ENCODE measurements around the gene ING4.
A peak's percentile ranks its signal among the peaks of the same experiment; 100 is the strongest.

ING4 gene

GRCh38 chr12:6691473-6691872, 28.6 kb upstream of the ING4 start:
- H2AFZ ChIP-seq (ENCODE audit: low read length), result no peak overlapping the region
- peaks cover 16% of the 10 kb centered on the region for H4K20me1 ChIP-seq (ENCODE audit: insufficient read depth, low read length, poor library complexity, severe bottlenecking)
- no peak overlapping the region for H3K4me2 ChIP-seq (ENCODE audit: low read depth, low read length, poor library complexity, severe bottlenecking)
- peaks cover 43% of the 10 kb centered on the region for H3K4me1 ChIP-seq (ENCODE audit: insufficient read depth, low read length, poor library complexity, severe bottlenecking)
- H3K9me2 ChIP-seq (replicated peaks; ENCODE audit: low read depth, low read length), result no peaks in the 10 kb centered on the region
- no peak overlapping the region for H3K4me3 ChIP-seq (ENCODE audit: low read length, poor library complexity, severe bottlenecking)
- H3K9me3 ChIP-seq (ENCODE audit: insufficient read depth, low read depth, low read length), result no peaks in the 10 kb centered on the region
- peaks cover 34% of the 10 kb centered on the region for H3K79me2 ChIP-seq (ENCODE audit: insufficient read depth, low read length)
- no peaks in the 10 kb centered on the region for H3K27me3 ChIP-seq (ENCODE audit: insufficient read depth, low read length, poor library complexity, severe bottlenecking)
- TF ChIP-seq CTCF (conservative IDR thresholded peaks at IDR 0.05; ENCODE audit: low read length), result no peak
- TF ChIP-seq EZH2phosphoT487 (IDR thresholded peaks at IDR 0.05; ENCODE audit: borderline replicate concordance), result no peak
- H3K36me3 ChIP-seq (ENCODE audit: insufficient read depth, low read length), result no peaks in the 10 kb centered on the region
- H3K9ac ChIP-seq (ENCODE audit: low read depth, low read length, poor library complexity, severe bottlenecking), result no peak overlapping the region
- 0 out of 2 replicates have a peak, but pooled peaks cover 3% of the 10 kb centered on the region for H3F3A ChIP-seq (ENCODE audit: low read depth)

- Histone ChIP-seq H3K27me3 (ENCODE audit: insufficient read depth, low read length, poor library complexity, severe bottlenecking) (no peaks in the 10 kb centered on the region), H3K9me2 (replicated peaks; ENCODE audit: low read depth, low read length) (no peaks in the 10 kb centered on the region), H3K4me2 (ENCODE audit: low read depth, low read length, poor library complexity, severe bottlenecking) (peak within 1 kb of the TSS; percentile 100), H4K20me1 (ENCODE audit: insufficient read depth, low read length, poor library complexity, severe bottlenecking) (peaks cover 32% of the 10 kb centered on the region), H3K4me3 (ENCODE audit: low read length, poor library complexity, severe bottlenecking) (peak within 1 kb of the TSS; percentile 87), H3K9ac (ENCODE audit: low read depth, low read length, poor library complexity, severe bottlenecking) (peak within 1 kb of the TSS; percentile 96), H2AFZ (ENCODE audit: low read length) (peak within 1 kb of the TSS; percentile 65), H3K9me3 (ENCODE audit: insufficient read depth, low read depth, low read length) (no peaks in the 10 kb centered on the region), H3F3A (ENCODE audit: low read depth) (0 out of 2 replicates have a peak, but pooled peaks cover 3% of the 10 kb centered on the region), H3K79me2 (ENCODE audit: insufficient read depth, low read length) (peaks cover 57% of the 10 kb centered on the region), H3K36me3 (ENCODE audit: insufficient read depth, low read length) (no peaks in the 10 kb centered on the region), H3K4me1 (ENCODE audit: insufficient read depth, low read length, poor library complexity, severe bottlenecking) (peaks cover 36% of the 10 kb centered on the region)
- no peak for TF ChIP-seq EZH2phosphoT487 (IDR thresholded peaks at IDR 0.05; ENCODE audit: borderline replicate concordance)
- no peak for TF ChIP-seq CTCF (conservative IDR thresholded peaks at IDR 0.05; ENCODE audit: low read length)
Observed at GRCh38 chr12:6688999-6689882, 26.3 kb upstream of the ING4 start, which contains the start of gene ZNF384. ZNF384 (minus strand) TSS chr12:6689375; CDS start chr12:6679520, 9,855 bp downstream.

- Histone ChIP-seq H3K27me3 (ENCODE audit: insufficient read depth, low read length, poor library complexity, severe bottlenecking) (no peaks in the 10 kb centered on the region), H3K4me2 (ENCODE audit: low read depth, low read length, poor library complexity, severe bottlenecking) (peak overlapping the region; percentile 100), H3K36me3 (ENCODE audit: insufficient read depth, low read length) (no peaks in the 10 kb centered on the region), H2AFZ (ENCODE audit: low read length) (peak overlapping the region; percentile 65), H4K20me1 (ENCODE audit: insufficient read depth, low read length, poor library complexity, severe bottlenecking) (peaks cover 37% of the 10 kb centered on the region), H3K4me1 (ENCODE audit: insufficient read depth, low read length, poor library complexity, severe bottlenecking) (peaks cover 41% of the 10 kb centered on the region), H3F3A (ENCODE audit: low read depth) (0 out of 2 replicates have a peak, but pooled peaks cover 3% of the 10 kb centered on the region), H3K9me3 (ENCODE audit: insufficient read depth, low read depth, low read length) (no peaks in the 10 kb centered on the region), H3K9me2 (replicated peaks; ENCODE audit: low read depth, low read length) (no peaks in the 10 kb centered on the region), H3K4me3 (ENCODE audit: low read length, poor library complexity, severe bottlenecking) (peak overlapping the region; percentile 87), H3K79me2 (ENCODE audit: insufficient read depth, low read length) (peaks cover 63% of the 10 kb centered on the region), H3K9ac (ENCODE audit: low read depth, low read length, poor library complexity, severe bottlenecking) (peak overlapping the region; percentile 96)
- TF ChIP-seq CTCF (conservative IDR thresholded peaks at IDR 0.05; ENCODE audit: low read length), result no peak
- TF ChIP-seq EZH2phosphoT487 (IDR thresholded peaks at IDR 0.05; ENCODE audit: borderline replicate concordance), result no peak
Observed at GRCh38 chr12:6688543-6688998, 25.7 kb upstream of the ING4 start.

Data from Loucy (cell line).